Measurements from ENCODE around the gene HS3ST3A1.

HS3ST3A1 gene

GRCh38 chr17:13485327-13485726, 116.4 kb downstream of the HS3ST3A1 start:
- DNase-seq: no peak

- no peak for DNase-seq
These were observed 117.7 kb downstream of the HS3ST3A1 start for GRCh38 chr17:13484020-13484419.

GRCh38 chr17:13480877-13481276, 120.9 kb downstream of the HS3ST3A1 start:
- DNase-seq: no peak

GRCh38 chr17:13478326-13478830, 123.4 kb downstream of the HS3ST3A1 start:
- no peak for DNase-seq

GRCh38 chr17:13477180-13477611, 124.5 kb downstream of the HS3ST3A1 start:
- no peak for DNase-seq

GRCh38 chr17:13476720-13477119, 125.0 kb downstream of the HS3ST3A1 start:
- no peak for DNase-seq

- no peak for DNase-seq
These were observed 126.0 kb downstream of the HS3ST3A1 start for GRCh38 chr17:13475574-13476223.

GRCh38 chr17:13474073-13474800, 127.5 kb downstream of the HS3ST3A1 start:
- DNase-seq: no peak

- DNase-seq: no peak
These were observed 136.1 kb downstream of the HS3ST3A1 start for GRCh38 chr17:13465678-13466077.

GRCh38 chr17:13462673-13463124, 139.0 kb downstream of the HS3ST3A1 start:
- no peak for DNase-seq

- DNase-seq: no peak
These were observed 139.6 kb downstream of the HS3ST3A1 start for GRCh38 chr17:13462146-13462545.

GRCh38 chr17:13460261-13461000, 141.3 kb downstream of the HS3ST3A1 start:
- no peak for DNase-seq

GRCh38 chr17:13457783-13458182, 143.9 kb downstream of the HS3ST3A1 start:
- no peak for DNase-seq
